Measurements from ENCODE around the gene EDDM3A.

Gene EDDM3A

DNA sequence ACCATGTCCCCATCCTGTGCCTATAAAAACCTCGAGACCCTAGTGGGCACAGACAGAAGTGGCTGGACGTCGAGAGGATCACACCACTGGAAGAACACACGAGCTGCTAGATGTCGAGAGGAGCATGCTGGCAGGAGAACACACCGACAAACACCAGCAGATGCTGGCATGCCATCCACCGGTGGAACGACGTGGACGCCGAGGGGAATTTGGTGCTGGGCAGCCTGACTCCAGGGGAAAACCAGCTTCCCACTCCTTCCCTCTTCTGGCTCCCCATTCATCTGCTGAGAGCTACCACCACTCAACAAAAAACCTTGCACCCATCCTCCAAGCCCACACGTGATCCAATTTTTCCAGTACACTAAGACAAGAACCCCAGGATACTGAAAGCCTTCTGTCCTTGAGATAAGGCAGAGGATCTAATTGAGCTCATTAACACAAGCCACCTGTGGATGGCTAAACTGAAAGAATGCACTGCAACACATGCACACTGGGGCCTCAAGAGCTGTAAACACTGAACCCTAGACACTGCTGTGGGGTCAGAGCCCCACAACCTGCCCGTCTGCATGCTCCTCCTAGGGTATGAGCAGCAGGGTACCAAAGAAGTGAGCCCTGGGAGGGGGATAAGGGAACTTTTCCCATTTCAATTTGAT, 44.9 kb downstream of the EDDM3A start:
- no peak for DNase-seq

DNA sequence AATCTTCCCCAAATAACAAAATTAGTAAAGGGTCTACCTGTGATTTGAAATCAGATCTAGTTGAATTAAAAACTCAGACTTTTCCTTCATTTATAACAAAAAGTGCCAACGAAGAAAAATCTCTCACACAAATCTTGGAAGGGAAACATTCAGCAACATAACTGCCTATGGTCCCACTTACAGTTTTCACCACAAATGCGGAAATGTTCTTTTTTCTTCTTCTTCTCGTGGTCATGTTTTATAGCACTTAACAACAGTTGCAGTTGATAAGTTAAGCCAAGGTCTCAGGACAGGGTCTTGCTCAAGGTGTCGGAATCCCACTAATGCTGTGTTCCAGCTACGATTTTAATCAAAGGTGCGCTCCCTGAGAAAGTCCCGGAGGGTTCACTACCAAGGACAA, 45.5 kb downstream of the EDDM3A start:
- no peak for DNase-seq

DNA sequence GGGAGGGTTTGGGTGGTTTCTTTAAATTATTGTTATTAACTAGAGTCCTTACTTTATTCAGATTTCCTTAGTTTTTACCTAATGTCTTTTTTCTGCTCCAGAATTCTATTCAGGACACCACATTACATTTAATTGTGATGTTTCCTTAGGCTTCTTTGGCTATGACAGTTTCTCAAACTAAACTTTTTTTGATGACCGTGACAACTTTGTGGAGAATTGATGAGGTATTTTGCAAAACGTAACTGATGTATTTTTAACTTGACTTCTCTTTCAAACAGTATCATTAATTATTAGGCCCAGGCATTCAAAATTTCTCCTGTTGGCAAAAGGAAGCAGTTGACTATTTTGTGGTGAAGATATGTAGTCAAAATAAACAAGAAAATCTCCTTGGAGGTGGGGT, 45.9 kb downstream of the EDDM3A start:
- DNase-seq = no peak

DNA sequence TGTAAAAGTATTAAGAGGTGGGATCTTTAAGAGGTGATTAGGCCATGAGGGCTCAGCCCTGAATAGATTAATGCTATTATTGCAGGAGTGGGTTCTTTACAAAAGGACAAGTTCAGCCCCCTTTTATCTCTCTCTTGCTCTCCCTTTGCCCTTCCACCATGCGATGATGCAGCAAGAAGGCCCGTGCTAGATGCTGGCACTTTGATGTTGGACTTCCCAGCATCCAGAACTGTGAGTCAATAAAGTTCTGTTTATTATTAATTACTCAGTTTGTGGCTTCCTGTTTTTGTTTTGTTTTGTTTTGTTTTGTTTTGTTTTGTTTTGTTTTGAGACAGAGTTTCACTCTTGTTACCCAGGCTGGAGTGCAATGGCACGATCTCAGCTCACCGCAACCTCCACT, 46.9 kb downstream of the EDDM3A start:
- DNase-seq = no peak

DNA sequence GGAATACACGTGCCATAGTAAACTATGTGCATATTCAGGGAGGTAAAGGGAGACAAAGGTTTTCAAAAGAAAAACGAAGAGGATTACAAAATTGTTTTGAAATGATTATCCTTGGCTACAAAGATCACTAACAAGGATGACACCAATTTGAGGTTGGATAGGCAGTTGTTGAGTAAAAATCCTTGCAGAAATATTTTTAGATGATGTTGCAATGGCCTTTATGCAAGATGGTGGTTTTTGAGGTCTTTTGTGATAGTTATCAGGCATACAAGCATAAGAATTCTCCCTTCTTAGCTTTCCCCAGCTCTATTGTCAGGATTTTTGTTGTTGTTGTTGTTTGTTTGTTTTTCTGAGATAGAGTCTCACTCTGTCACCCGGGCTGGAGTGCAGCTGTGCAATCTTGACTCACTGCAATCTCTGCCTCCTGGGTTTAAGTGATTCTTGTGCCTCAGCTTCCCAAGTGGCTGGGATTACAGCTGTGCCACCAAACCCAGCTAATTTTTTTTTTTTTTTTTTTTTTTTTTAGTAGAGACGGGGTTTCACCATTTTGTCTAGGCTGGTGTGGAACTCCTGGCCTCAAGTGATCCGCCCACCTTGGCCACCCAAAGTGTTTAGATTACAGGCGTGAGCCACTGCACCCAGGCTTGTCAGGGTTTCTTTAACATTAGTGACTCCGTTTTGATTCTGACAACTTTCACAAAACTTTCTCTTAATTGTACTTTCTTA, 49.1 kb downstream of the EDDM3A start:
- DNase-seq = no peak

DNA sequence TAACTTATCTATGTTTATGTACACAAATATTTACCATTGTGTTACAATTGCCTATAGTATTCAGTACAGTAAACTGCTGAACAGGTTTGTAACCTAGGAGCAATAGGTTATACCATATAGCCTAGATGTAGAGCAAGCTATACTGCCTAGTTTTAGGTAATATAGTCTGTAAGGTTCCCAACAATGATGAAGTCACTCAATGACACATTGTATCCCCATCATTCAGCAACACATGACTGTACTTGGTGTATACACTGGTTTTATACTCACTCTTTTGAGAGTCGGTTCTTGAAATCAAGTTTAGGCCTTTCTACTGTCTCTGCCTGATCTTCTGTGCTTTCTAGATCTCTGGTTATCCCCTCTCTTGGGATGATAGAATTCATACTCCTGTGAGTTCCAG, 51.5 kb downstream of the EDDM3A start:
- no peak for DNase-seq
